GM13976 (cell line): ENCODE data around the gene AQP3.
"Not testable (repeated sequence)": the region's sequence is repeated elsewhere in the genome, so short reads cannot be mapped to it uniquely, and the experiment has no call there.

ENCODE experiments used
- DNase-seq: peaks from one replicate; pipeline ENCODE4 v3.0.0; 2012; ENCODE audit warnings: low spot score
- CTCF ChIP-seq: IDR thresholded peaks from 2 replicates; pipeline ENCODE4 v1.5.1; 2012; ENCODE audit warnings: borderline replicate concordance, mild to moderate bottlenecking; ENCODE audit not compliant: insufficient read depth; ENCODE audit errors: extremely low read depth, missing control alignments, control extremely low read depth
- in situ Hi-C: fragments of 300-500 bp; cut with MboI; formaldehyde crosslinking; loops from one replicate; pipeline ENCODE4 v1.12.0; 2022; ENCODE audit warnings: low sequenced_read_pairs, mixed read lengths, inconsistent platforms; ENCODE audit not compliant: unreplicated experiment

The AQP3 gene

DNA sequence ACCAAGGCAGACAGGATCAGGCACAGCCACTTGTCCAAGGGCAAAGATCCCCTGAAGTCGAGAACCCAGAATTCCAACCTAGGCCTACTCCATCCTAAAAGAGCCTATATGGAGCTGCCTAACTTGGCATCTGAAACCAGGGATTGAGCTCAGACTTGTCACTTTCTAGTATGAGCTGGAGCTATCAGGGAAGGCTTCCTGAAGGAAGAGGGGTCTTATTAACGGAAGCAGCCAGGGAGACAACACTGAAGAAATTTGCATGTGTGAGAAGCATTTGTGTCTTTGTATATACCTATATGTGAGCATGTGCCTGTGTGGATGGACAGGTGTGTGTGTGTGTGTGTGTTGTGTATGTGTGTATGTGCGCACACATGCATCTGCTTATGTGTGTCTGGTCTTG is 40.3 kb downstream of the AQP3 start:
- no peak for DNase-seq
- TF ChIP-seq CTCF: no peak
- in situ Hi-C loops: no loop called here

DNA sequence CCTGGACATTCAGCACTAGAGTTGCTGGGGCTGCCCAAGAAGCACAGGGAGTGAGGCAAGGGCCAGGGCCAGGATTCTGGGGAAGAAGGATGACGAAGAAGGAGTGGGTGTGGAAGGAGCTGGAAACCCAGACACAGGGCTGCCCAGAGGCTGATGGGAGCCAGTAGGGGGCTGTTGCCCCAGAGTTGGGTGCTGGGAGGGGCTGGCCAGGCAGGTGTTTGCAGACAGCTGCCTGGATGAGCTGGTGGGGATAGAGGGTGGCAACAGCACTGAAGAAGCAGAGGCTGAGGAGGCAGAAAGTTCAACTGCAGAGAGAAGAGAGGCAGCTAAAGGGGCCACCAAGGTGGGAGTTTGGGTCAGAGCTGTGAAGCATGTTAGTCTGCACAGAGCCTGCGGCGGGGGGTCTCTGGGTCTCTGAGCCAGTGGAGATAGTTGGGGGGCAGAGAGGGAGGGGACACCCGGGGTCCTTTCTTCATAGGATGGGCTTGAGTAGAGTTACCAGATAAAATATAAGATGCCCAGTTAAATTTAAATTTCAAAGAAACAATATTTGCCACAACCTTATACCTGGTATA is 42.5 kb downstream of the AQP3 start:
- no peak for DNase-seq
- in situ Hi-C loops: no loop called here
- no peak for TF ChIP-seq CTCF

GRCh38 chr9:33403941-33404787 is 43.2 kb downstream of the AQP3 start:
- in situ Hi-C loops: no loop called here
- DNase-seq: no peak
- no peak for TF ChIP-seq CTCF

DNA sequence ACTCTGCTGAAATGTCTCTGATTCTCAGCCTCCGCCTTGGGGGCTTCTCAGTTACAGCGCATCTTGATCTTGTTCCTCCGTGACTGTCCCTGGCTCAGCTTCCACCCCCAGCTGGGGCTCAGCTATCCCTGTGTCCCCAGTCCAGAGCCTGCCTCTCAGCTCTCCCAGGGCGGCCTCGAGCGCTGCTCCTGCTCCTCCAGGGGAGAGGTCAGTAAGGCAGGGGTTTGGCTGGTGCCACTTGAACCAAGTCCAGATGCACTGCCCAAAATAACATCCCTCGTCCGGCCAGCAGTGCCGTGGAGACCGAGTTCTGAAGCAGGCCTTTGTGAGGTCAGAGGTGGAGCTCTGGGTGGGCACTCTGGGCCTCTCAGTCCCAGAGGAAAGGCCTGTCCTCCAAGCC is 45.0 kb downstream of the AQP3 start, which contains the start of gene AQP7:
TSS of gene AQP7 (minus strand) at position 198 of the 400 bp plus-strand sequence. CDS start 1,306 bp downstream, outside the sequence.
- in situ Hi-C loops, DNase-seq: not testable (repeated sequence)

- DNase-seq, in situ Hi-C loops: not testable (repeated sequence)
Observed at GRCh38 chr9:33401809-33402208, 45.6 kb downstream of the AQP3 start.

GRCh38 chr9:33399047-33399446 is 48.3 kb downstream of the AQP3 start:
- DNase-seq, in situ Hi-C loops: not testable (repeated sequence)

GRCh38 chr9:33397801-33398200 is 49.6 kb downstream of the AQP3 start:
- DNase-seq, in situ Hi-C loops: not testable (repeated sequence)

DNA sequence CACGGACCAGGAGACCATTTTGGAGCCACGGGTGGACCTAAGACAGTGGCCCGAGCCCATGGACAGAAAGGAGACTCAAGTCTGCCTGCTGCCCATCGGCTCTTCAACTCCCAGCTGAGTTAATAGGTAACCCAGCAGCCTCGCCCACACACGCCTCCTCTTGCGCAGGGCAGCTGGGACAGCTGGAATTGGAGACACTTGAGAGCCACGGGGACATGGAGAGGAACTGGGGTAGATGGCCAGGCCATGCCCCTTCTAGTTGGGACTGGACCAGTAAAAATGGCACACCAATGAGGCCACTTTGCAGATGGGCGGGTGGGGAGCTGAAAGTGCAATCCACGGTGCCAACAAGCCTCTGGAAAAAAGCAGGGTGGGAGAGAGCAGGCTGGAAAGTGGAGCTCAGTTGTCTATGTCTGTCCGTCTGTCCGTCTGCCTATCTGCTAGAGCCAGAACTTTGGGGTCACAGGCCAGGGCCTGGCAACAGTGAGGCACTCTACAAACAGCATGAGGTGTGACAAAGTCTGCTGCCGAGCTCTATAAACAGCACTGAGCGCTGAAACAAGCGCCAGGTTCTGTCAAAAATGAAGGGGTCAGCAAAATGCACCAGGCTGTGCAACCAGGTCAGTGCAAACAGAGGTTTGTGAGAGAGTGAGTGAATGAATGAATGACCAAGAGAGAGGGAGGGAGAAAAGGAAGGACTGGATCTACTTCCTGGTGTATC is 52.1 kb downstream of the AQP3 start:
- in situ Hi-C loops, DNase-seq: not testable (repeated sequence)

- DNase-seq, in situ Hi-C loops: not testable (repeated sequence)
Observed at GRCh38 chr9:33393986-33394385, 53.4 kb downstream of the AQP3 start.
